T-helper 17 cell (primary cell): ENCODE results near the gene ONECUT3. TPM values are rescaled to one million over a fixed set of nuclear protein-coding genes. Genes with fewer than 3 reads are reported as not detected.

Source experiments
- ATAC-seq: fragments of 150-1000 bp; cut with Tn5 transposase; 2 replicates; pipeline ENCODE4 v1.10.0; 2021; ENCODE audit warnings: mild to moderate bottlenecking, moderate library complexity
- DNase-seq, 3 donors: peaks; one replicate each; pipeline versions ENCODE4 v3.0.0 to v3.0.0-alpha.2; 2020 to 2021
- H3K9me3 ChIP-seq: one replicate; pipeline ENCODE4 v1.7.0; 2013; ENCODE audit warnings: low read length, mild to moderate bottlenecking; ENCODE audit not compliant: control insufficient read depth, poor library complexity, severe bottlenecking
- H3K27ac Mint-ChIP-seq: one replicate; pipeline ENCODE4 v1.8.0; 2022; ENCODE audit warnings: mild to moderate bottlenecking, moderate library complexity, mixed read lengths
- H3K27me3 Mint-ChIP-seq: one replicate; pipeline ENCODE4 v1.8.0; 2022; ENCODE audit warnings: mixed read lengths
- H3K36me3 Mint-ChIP-seq: one replicate; pipeline ENCODE4 v1.8.0; 2022; ENCODE audit warnings: low read depth, mixed read lengths
- H3K4me1 Mint-ChIP-seq: one replicate; pipeline ENCODE4 v1.8.0; 2022; ENCODE audit warnings: mild to moderate bottlenecking, mixed read lengths
- H3K4me3 Mint-ChIP-seq: one replicate; pipeline ENCODE4 v1.8.0; 2022; ENCODE audit warnings: mild to moderate bottlenecking, moderate library complexity, mixed read lengths
- total RNA-seq, 4 donors: library from RNA in 2 of 4; stranded (reverse) in 2 of 4; gene quantifications; one replicate each; pipeline ENCODE4 v1.2.3 and lab custom pipeline; 2022 to 2026

The ONECUT3 gene
- total RNA-seq, 2 donors from 2014 or later = not detected

- no peak for DNase-seq
- Mint-ChIP-seq H3K4me1 (peaks cover 4% of the 10 kb centered on the region), H3K36me3 (peaks cover 4% of the 10 kb centered on the region), H3K4me3 (peak overlapping the region; percentile 12), H3K27ac (no peak overlapping the region), H3K27me3 (peaks cover 60% of the 10 kb centered on the region)
- no peak for ATAC-seq
- H3K9me3 ChIP-seq = no peaks in the 10 kb centered on the region
Observed at GRCh38 chr19:1763648-1764639, 10.6 kb downstream of the ONECUT3 start.

DNA sequence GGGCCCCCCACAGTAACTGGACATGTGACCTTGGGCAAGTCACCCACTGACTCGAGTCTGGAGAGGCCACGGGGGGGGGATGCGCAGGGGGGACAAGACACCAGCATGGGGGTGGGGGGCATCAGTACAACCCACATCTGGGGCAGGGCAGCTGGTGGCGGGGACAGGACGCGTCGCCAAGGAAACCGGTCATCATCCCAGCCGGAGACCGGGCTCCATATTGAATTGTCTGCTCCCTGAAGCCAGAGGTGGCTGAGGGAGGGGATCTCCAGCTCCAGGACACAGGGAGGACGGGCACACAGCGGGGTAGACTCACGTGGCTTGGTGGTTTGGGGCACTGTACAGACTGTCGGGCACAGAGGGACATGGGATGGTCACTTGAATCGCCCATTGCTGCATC lies 11.4 kb downstream of the ONECUT3 start:
- Mint-ChIP-seq H3K27me3 (peaks cover 67% of the 10 kb centered on the region), H3K4me3 (no peak overlapping the region), H3K27ac (no peak overlapping the region), H3K4me1 (peaks cover 4% of the 10 kb centered on the region), H3K36me3 (peaks cover 4% of the 10 kb centered on the region)
- no peak for DNase-seq
- no peak for ATAC-seq
- no peaks in the 10 kb centered on the region for H3K9me3 ChIP-seq

GRCh38 chr19:1765232-1765903 lies 12.1 kb downstream of the ONECUT3 start:
- DNase-seq (no peak), ATAC-seq (no peak)
- peak overlapping the region; percentile 16 for H3K27ac Mint-ChIP-seq
- H3K27me3 Mint-ChIP-seq = peaks cover 67% of the 10 kb centered on the region
- no peak overlapping the region for H3K4me3 Mint-ChIP-seq
- H3K4me1 Mint-ChIP-seq = peaks cover 4% of the 10 kb centered on the region
- H3K36me3 Mint-ChIP-seq = peaks cover 4% of the 10 kb centered on the region
- H3K9me3 ChIP-seq = no peaks in the 10 kb centered on the region

DNA sequence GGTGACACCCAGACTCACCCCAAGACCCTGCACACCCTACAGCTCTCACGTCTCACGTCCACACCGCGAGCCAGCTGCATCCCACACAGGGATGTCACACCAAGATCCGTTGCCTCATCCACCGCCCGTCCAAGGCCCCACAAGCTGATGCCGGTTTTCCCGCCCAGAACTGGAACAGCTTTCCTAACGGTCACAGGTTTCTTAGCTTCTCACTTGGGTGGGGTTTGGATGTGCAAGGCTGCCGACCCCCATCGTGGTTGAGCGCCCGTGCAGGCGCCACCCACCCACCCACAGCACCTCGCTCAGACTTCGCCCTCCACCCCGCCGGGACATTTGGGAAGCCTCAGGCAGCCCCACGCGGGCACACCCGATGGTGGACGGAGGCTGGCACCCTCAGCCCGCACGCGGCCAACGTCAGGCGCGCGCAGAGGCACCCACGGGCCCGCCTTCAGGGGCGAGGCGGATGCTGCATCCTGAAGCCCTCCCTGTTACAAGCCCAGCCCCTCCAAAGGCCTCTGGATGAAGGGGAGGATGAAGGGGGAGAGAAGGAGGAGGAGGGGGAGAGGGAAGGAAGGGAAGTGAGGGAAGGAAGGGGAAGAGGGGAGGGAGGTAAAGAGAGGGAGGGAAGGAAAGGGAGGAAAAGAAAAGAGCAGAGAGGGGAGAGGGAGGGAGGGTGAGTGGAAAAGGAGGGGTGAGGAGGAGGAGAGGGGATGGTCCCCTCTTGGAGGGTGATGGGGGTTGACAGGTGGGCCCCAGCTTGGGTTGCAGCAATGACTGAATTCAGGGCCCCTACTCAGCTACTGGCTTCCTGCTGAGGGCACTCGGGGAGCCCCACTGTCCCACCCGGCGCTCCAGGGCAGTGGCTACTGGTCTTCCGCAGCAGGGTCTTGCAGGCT lies 12.8 kb downstream of the ONECUT3 start:
- ATAC-seq (no peak), DNase-seq (no peak)
- H3K4me3 Mint-ChIP-seq = no peak overlapping the region
- H3K27ac Mint-ChIP-seq = peak overlapping the region; percentile 16
- peaks cover 4% of the 10 kb centered on the region for H3K4me1 Mint-ChIP-seq
- H3K36me3 Mint-ChIP-seq = peaks cover 4% of the 10 kb centered on the region
- H3K9me3 ChIP-seq = peaks cover 6% of the 10 kb centered on the region
- peaks cover 60% of the 10 kb centered on the region for H3K27me3 Mint-ChIP-seq

DNA sequence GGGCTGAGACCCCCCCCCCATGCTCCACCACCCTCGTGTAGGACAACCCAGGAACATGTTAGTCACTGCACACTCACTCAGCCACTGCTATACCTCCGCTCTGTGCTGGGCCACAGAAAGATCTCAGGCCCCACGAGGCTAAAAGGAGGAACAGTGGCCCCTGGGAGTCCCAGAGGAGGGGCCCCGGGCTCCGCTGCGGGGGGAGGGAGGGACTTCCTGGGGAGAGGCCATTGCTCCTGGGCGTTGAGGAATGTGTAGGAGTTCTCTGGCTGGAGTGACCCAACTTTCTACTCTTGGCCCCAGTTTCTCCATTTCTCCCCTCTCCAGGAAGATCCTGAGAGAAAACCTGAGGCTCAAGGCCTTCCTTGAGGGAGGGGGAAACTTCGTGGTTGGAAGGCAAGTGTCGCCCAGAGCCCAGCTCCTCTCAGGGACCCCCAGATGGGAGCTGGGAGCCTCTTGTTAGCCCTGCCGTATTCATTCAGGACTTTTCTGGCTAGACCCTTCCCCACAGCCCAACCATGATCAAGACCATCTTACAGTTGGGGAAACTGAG lies 13.6 kb downstream of the ONECUT3 start:
- ATAC-seq (no peak), DNase-seq (no peak)
- peaks cover 53% of the 10 kb centered on the region for H3K27me3 Mint-ChIP-seq

GRCh38 chr19:1767464-1767933 lies 14.2 kb downstream of the ONECUT3 start:
- DNase-seq (peak; percentile 45 to 58 (median 51)), ATAC-seq (peak; percentile 74)
- Mint-ChIP-seq H3K27me3 (peaks cover 53% of the 10 kb centered on the region), H3K4me1 (peaks cover 4% of the 10 kb centered on the region), H3K27ac (no peak overlapping the region), H3K4me3 (peak overlapping the region; percentile 9), H3K36me3 (peaks cover 2% of the 10 kb centered on the region)
- H3K9me3 ChIP-seq = peaks cover 7% of the 10 kb centered on the region

More for the DNA sequence above, 13.6 kb downstream of the ONECUT3 start:
- H3K9me3 ChIP-seq = peaks cover 7% of the 10 kb centered on the region
- H3K27ac Mint-ChIP-seq = no peak overlapping the region
- no peak overlapping the region for H3K4me3 Mint-ChIP-seq
- peaks cover 4% of the 10 kb centered on the region for H3K4me1 Mint-ChIP-seq
- H3K36me3 Mint-ChIP-seq = peaks cover 2% of the 10 kb centered on the region

GRCh38 chr19:1768248-1768647 lies 14.9 kb downstream of the ONECUT3 start:
- Mint-ChIP-seq H3K36me3 (no peaks in the 10 kb centered on the region), H3K27ac (no peak overlapping the region), H3K4me1 (peaks cover 2% of the 10 kb centered on the region), H3K27me3 (peaks cover 54% of the 10 kb centered on the region), H3K4me3 (no peak overlapping the region)
- DNase-seq (no peak), ATAC-seq (no peak)
- peaks cover 7% of the 10 kb centered on the region for H3K9me3 ChIP-seq

DNA sequence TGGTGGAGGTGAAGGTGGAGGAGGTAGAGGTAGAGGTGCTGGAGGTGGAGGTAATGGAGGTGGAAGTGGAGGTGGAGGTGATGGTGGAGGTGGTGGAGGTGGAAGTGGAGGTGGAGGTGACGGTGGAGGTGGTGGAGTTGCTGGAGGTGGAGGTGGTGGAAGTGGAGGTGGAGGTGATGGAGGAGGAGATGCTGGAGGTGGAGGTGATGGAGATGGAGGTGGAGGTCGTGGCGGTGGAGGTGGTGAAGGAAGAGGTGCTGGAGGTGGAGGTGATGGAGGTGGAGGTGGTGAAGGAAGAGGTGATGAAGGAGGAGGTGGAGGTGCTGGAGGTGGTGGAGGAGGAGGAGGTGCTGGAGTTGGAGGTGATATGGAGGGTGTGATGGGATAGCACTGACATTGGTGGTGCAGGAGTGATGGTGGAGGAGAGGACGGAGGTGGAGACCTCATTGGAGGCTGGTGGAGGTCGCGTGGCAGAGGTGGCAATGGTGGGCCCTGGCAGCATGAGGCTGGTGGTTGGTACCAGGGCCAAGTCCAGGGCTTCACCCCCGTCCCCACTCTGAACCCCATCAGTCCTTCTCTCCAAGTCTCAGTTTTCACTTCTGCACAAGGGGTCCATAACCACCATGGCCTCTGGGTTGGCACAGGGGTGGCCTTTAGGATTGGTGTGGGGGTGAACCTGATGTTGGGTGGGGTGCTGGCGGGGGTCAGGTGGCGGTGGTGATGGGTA lies 15.8 kb downstream of the ONECUT3 start:
- H3K9me3 ChIP-seq = peaks cover 7% of the 10 kb centered on the region
- DNase-seq (no peak), ATAC-seq (no peak)
- Mint-ChIP-seq H3K27ac (no peak overlapping the region), H3K27me3 (peaks cover 56% of the 10 kb centered on the region), H3K36me3 (peaks cover under 1% of the 10 kb centered on the region), H3K4me3 (no peak overlapping the region), H3K4me1 (no peaks in the 10 kb centered on the region)

- no peak for DNase-seq
- peaks cover 55% of the 10 kb centered on the region for H3K27me3 Mint-ChIP-seq
Observed at GRCh38 chr19:1769645-1769985, 16.3 kb downstream of the ONECUT3 start.

GRCh38 chr19:1770866-1771576 lies 17.7 kb downstream of the ONECUT3 start:
- Mint-ChIP-seq H3K4me3 (no peak overlapping the region), H3K4me1 (no peaks in the 10 kb centered on the region), H3K27ac (no peak overlapping the region), H3K27me3 (peaks cover 47% of the 10 kb centered on the region), H3K36me3 (peaks cover 2% of the 10 kb centered on the region)
- no peak for DNase-seq
- ATAC-seq = no peak
- H3K9me3 ChIP-seq = peaks cover 7% of the 10 kb centered on the region

More at GRCh38 chr19:1769645-1769985, 16.3 kb downstream of the ONECUT3 start:
- Mint-ChIP-seq H3K27ac (no peak overlapping the region), H3K4me3 (no peak overlapping the region), H3K36me3 (peaks cover 2% of the 10 kb centered on the region), H3K4me1 (no peaks in the 10 kb centered on the region)
- no peak for ATAC-seq
- peaks cover 7% of the 10 kb centered on the region for H3K9me3 ChIP-seq

- Mint-ChIP-seq H3K36me3 (peaks cover 5% of the 10 kb centered on the region), H3K4me3 (no peak overlapping the region), H3K4me1 (no peaks in the 10 kb centered on the region), H3K27ac (no peak overlapping the region), H3K27me3 (peaks cover 55% of the 10 kb centered on the region)
- ATAC-seq (no peak), DNase-seq (no peak)
- H3K9me3 ChIP-seq = peaks cover 7% of the 10 kb centered on the region
Observed at GRCh38 chr19:1773184-1773583, 19.9 kb downstream of the ONECUT3 start.
